ENCODE measurements around the gene USP40.

USP40 gene

DNA sequence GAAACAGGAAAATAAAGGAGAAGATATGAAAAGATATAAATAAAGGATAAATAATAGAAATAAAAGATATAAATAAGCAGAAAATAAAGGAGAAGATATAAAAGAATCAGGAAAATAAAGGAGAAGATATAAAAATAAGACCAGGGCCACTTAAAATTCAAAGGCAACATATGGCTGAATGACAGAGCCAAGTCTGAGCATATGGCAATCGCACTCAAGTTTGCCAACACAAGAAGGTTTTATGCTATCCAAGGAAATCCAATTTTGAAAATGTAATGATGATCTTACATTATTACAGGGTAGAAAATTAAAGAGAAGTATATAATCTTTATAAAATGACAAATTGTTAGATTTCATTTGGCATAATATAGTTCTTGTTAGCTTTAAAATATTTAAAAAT lies 33.6 kb downstream of the USP40 start:
- Histone ChIP-seq H3K36me3 (replicated peaks; ENCODE audit: low read depth, low read length) (no peaks in the 10 kb centered on the region), H3K27ac (ENCODE audit: low read length) (no peak overlapping the region), H3K4me3 (ENCODE audit: low read length) (no peak overlapping the region), H3K9ac (ENCODE audit: low read length) (no peak overlapping the region), H3K4me1 (ENCODE audit: low read length) (peaks cover 4% of the 10 kb centered on the region; the same call in 1 of the 2 replicates), H3K79me2 (ENCODE audit: low read length) (no peaks in the 10 kb centered on the region), H3K9me3 (ENCODE audit: insufficient read depth, low read length) (no peaks in the 10 kb centered on the region), H3K4me2 (ENCODE audit: low read length) (no peak overlapping the region), H2AFZ (ENCODE audit: low read depth, low read length) (no peak overlapping the region), H3K27me3 (ENCODE audit: low read depth, low read length) (no peaks in the 10 kb centered on the region), H4K20me1 (ENCODE audit: insufficient read depth, low read length) (no peaks in the 10 kb centered on the region)
- TF ChIP-seq, protein P1, sequence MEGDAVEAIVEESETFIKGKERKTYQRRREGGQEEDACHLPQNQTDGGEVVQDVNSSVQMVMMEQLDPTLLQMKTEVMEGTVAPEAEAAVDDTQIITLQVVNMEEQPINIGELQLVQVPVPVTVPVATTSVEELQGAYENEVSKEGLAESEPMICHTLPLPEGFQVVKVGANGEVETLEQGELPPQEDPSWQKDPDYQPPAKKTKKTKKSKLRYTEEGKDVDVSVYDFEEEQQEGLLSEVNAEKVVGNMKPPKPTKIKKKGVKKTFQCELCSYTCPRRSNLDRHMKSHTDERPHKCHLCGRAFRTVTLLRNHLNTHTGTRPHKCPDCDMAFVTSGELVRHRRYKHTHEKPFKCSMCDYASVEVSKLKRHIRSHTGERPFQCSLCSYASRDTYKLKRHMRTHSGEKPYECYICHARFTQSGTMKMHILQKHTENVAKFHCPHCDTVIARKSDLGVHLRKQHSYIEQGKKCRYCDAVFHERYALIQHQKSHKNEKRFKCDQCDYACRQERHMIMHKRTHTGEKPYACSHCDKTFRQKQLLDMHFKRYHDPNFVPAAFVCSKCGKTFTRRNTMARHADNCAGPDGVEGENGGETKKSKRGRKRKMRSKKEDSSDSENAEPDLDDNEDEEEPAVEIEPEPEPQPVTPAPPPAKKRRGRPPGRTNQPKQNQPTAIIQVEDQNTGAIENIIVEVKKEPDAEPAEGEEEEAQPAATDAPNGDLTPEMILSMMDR (IDR thresholded peaks at IDR 0.05; ENCODE audit: low read depth, low read length): no peak
- TF ChIP-seq EZH2phosphoT487 (IDR thresholded peaks at IDR 0.05; ENCODE audit: low read depth): no peak

DNA sequence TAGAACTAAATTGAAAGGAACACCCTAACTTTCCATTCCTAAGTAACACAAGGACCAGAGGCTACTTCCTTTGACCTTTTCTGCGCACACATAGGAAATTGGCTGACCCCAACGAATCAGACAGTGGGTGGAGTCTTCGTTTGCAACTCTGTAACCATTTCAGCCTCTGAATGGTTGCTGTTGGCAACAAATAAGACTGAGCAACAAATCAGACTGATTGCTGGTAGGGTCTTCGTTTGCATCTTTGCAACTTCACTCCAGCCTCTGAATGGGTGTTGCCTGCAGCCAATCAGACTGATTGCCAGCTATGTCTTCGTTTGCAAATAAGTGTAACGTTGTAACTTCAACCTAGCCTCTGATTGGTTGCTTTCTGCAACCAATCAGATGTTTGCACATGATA lies 34.6 kb downstream of the USP40 start:
- H3K27ac ChIP-seq (ENCODE audit: low read length): no peak overlapping the region
- no peaks in the 10 kb centered on the region for H3K36me3 ChIP-seq (replicated peaks; ENCODE audit: low read depth, low read length)
- H2AFZ ChIP-seq (ENCODE audit: low read depth, low read length): no peak overlapping the region
- no peaks in the 10 kb centered on the region for H3K9me3 ChIP-seq (ENCODE audit: insufficient read depth, low read length)
- peaks cover 1% of the 10 kb centered on the region; the same call in 1 of the 2 replicates for H3K4me1 ChIP-seq (ENCODE audit: low read length)
- no peak overlapping the region for H3K9ac ChIP-seq (ENCODE audit: low read length)
- TF ChIP-seq, protein P1 (IDR thresholded peaks at IDR 0.05; ENCODE audit: low read depth, low read length): no peak
- TF ChIP-seq EZH2phosphoT487 (IDR thresholded peaks at IDR 0.05; ENCODE audit: low read depth): no peak
- no peaks in the 10 kb centered on the region for H4K20me1 ChIP-seq (ENCODE audit: insufficient read depth, low read length)
- no peaks in the 10 kb centered on the region for H3K27me3 ChIP-seq (ENCODE audit: low read depth, low read length)
- H3K4me3 ChIP-seq (ENCODE audit: low read length): no peak overlapping the region
- H3K4me2 ChIP-seq (ENCODE audit: low read length): no peak overlapping the region
- no peaks in the 10 kb centered on the region for H3K79me2 ChIP-seq (ENCODE audit: low read length)

DNA sequence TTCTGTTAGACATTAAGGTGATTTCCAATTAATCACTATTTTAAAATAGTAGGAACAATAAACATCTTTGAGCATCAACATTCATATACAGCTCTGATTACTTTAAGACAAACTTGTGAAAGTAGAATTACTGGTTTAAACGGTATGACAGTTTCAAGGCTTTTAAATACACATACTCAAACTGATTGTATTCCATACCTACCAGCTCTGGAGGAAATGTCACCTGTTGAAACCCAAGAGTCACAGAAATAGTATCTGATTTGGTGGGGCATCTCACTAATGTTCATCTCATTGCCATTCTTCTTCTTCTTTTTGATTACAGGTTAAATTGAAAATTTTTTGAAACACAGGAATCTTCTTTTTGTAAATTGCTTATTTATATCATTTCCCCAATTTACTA lies 36.2 kb downstream of the USP40 start:
- no peak overlapping the region for H3K27ac ChIP-seq (ENCODE audit: low read length)
- no peak overlapping the region for H3K4me3 ChIP-seq (ENCODE audit: low read length)
- no peaks in the 10 kb centered on the region for H4K20me1 ChIP-seq (ENCODE audit: insufficient read depth, low read length)
- H3K36me3 ChIP-seq (replicated peaks; ENCODE audit: low read depth, low read length): no peaks in the 10 kb centered on the region
- TF ChIP-seq, protein P1 (IDR thresholded peaks at IDR 0.05; ENCODE audit: low read depth, low read length): no peak
- no peak for TF ChIP-seq EZH2phosphoT487 (IDR thresholded peaks at IDR 0.05; ENCODE audit: low read depth)
- H2AFZ ChIP-seq (ENCODE audit: low read depth, low read length): no peak overlapping the region
- H3K27me3 ChIP-seq (ENCODE audit: low read depth, low read length): no peaks in the 10 kb centered on the region
- no peaks in the 10 kb centered on the region for H3K79me2 ChIP-seq (ENCODE audit: low read length)
- H3K4me1 ChIP-seq (ENCODE audit: low read length): no peaks in the 10 kb centered on the region
- H3K9me3 ChIP-seq (ENCODE audit: insufficient read depth, low read length): no peaks in the 10 kb centered on the region
- H3K9ac ChIP-seq (ENCODE audit: low read length): no peak overlapping the region
- no peak overlapping the region for H3K4me2 ChIP-seq (ENCODE audit: low read length)

DNA sequence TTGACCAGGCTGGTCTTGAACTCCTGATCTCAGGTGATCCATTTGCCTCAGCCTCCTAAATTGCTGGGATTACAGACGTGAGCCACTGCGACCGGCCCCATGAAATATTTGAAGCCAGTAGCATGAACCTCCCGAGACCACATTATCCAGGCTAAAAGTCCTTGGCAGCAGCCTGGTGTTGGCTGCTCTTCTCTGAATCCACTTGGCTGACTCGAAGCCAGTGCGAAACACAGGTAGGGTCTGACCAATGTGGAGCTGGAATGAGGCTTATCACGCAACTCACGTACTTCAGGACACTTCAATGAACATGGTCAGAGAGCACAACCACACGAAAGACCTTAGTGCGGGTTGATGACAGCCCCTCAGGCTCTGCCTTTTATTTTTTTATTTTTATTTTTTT lies 38.4 kb downstream of the USP40 start:
- no peaks in the 10 kb centered on the region for H3K27me3 ChIP-seq (ENCODE audit: low read depth, low read length)

More for the DNA sequence above, 38.4 kb downstream of the USP40 start:
- TF ChIP-seq EZH2phosphoT487 (IDR thresholded peaks at IDR 0.05; ENCODE audit: low read depth): no peak
- TF ChIP-seq, protein P1 (IDR thresholded peaks at IDR 0.05; ENCODE audit: low read depth, low read length): no peak
- Histone ChIP-seq H3K4me2 (ENCODE audit: low read length) (no peak overlapping the region), H3K9me3 (ENCODE audit: insufficient read depth, low read length) (no peaks in the 10 kb centered on the region), H3K4me3 (ENCODE audit: low read length) (no peak overlapping the region), H2AFZ (ENCODE audit: low read depth, low read length) (no peak overlapping the region), H3K9ac (ENCODE audit: low read length) (no peak overlapping the region), H3K4me1 (ENCODE audit: low read length) (no peaks in the 10 kb centered on the region), H3K36me3 (replicated peaks; ENCODE audit: low read depth, low read length) (no peaks in the 10 kb centered on the region), H3K27ac (ENCODE audit: low read length) (no peak overlapping the region), H4K20me1 (ENCODE audit: insufficient read depth, low read length) (no peaks in the 10 kb centered on the region), H3K79me2 (ENCODE audit: low read length) (no peaks in the 10 kb centered on the region)

Data from OCI-LY3 (cell line).